Osteoblast (primary cell): ENCODE data around the gene CAMTA1. TPM values are rescaled to one million over a fixed set of nuclear protein-coding genes. Genes with fewer than 3 reads are reported as not detected.

Experiments
- DNase-seq: peaks from one replicate; pipeline ENCODE4 v3.0.0; 2011; ENCODE audit warnings: low spot score, mixed read lengths; ENCODE audit not compliant: insufficient read length; ENCODE audit errors: missing footprints
- H2AFZ ChIP-seq: 2 replicates; pipeline ENCODE4 v1.6.0; 2011; ENCODE audit warnings: mild to moderate bottlenecking, low read length
- H3K27ac ChIP-seq: 2 replicates; pipeline ENCODE4 v1.5.1; 2011; ENCODE audit warnings: mild to moderate bottlenecking, low read depth, low read length, moderate library complexity
- H3K27me3 ChIP-seq: 2 replicates; pipeline ENCODE4 v1.6.0; 2012; ENCODE audit warnings: mild to moderate bottlenecking, control low read depth, inconsistent platforms, low read length, moderate library complexity; ENCODE audit not compliant: insufficient read depth
- H3K36me3 ChIP-seq: 2 replicates; pipeline ENCODE4 v1.5.1; 2011; ENCODE audit warnings: mild to moderate bottlenecking, low read length, control low read depth, moderate library complexity; ENCODE audit not compliant: insufficient read depth
- H3K4me1 ChIP-seq: 2 replicates; pipeline ENCODE4 v1.5.1; 2011; ENCODE audit warnings: mild to moderate bottlenecking, low read length, control low read depth, moderate library complexity; ENCODE audit not compliant: insufficient read depth
- H3K4me2 ChIP-seq: 2 replicates; pipeline ENCODE4 v1.6.0; 2011; ENCODE audit warnings: mild to moderate bottlenecking, low read length; ENCODE audit not compliant: insufficient read depth
- H3K4me3 ChIP-seq: fragments of 200-600 bp; sonication (generic); 3 replicates; pipeline ENCODE4 v1.5.1; 2012; ENCODE audit warnings: mild to moderate bottlenecking, low read length, inconsistent platforms; ENCODE audit not compliant: insufficient read depth
- H3K79me2 ChIP-seq: 2 replicates; pipeline ENCODE4 v1.6.0; 2012; ENCODE audit warnings: mild to moderate bottlenecking, low read length, control low read depth, inconsistent platforms; ENCODE audit not compliant: insufficient read depth
- H3K9me3 ChIP-seq: 2 replicates; pipeline ENCODE4 v1.5.1; 2011; ENCODE audit warnings: low read depth, low read length, control low read depth
- H4K20me1 ChIP-seq: 2 replicates; pipeline ENCODE4 v1.6.0; 2012; ENCODE audit warnings: mild to moderate bottlenecking, low read length, control low read depth; ENCODE audit not compliant: insufficient read depth
- CTCF ChIP-seq: IDR thresholded peaks from 2 replicates; pipeline ENCODE4 v1.5.1; 2011; ENCODE audit warnings: mild to moderate bottlenecking, low read depth, low read length, moderate library complexity; ENCODE audit errors: extremely low read depth
- total RNA-seq: library from RNA; depleted of rRNA; stranded (reverse); fragments of >200 nt; gene quantifications from 2 replicates; pipeline ENCODE4 v1.2.3, GENCODE V29; 2012

CAMTA1 gene
- total RNA-seq, 1 donor = 47.4 TPM

GRCh38 chr1:7247158-7247557 lies 461.9 kb downstream of the CAMTA1 start:
- Histone ChIP-seq H3K4me3 (no peak overlapping the region), H3K79me2 (no peaks in the 10 kb centered on the region), H4K20me1 (no peaks in the 10 kb centered on the region), H3K4me1 (no peaks in the 10 kb centered on the region), H3K9me3 (no peaks in the 10 kb centered on the region), H2AFZ (no peak overlapping the region), H3K4me2 (no peak overlapping the region), H3K27me3 (no peaks in the 10 kb centered on the region), H3K27ac (no peak overlapping the region), H3K36me3 (no peaks in the 10 kb centered on the region)
- DNase-seq = peak; percentile 53
- no peak for TF ChIP-seq CTCF

GRCh38 chr1:7247791-7248548 lies 462.7 kb downstream of the CAMTA1 start:
- H3K36me3 ChIP-seq = no peaks in the 10 kb centered on the region
- no peaks in the 10 kb centered on the region for H3K79me2 ChIP-seq
- no peak for TF ChIP-seq CTCF
- H3K27me3 ChIP-seq = no peaks in the 10 kb centered on the region
- H3K4me3 ChIP-seq = no peak overlapping the region
- no peaks in the 10 kb centered on the region for H3K9me3 ChIP-seq
- no peaks in the 10 kb centered on the region for H4K20me1 ChIP-seq
- H3K27ac ChIP-seq = no peak overlapping the region
- peaks cover 6% of the 10 kb centered on the region for H3K4me1 ChIP-seq
- no peak overlapping the region for H3K4me2 ChIP-seq
- H2AFZ ChIP-seq = no peak overlapping the region
- peak; percentile 41 for DNase-seq

GRCh38 chr1:7248549-7249199 lies 463.4 kb downstream of the CAMTA1 start:
- no peak overlapping the region for H3K4me3 ChIP-seq
- H4K20me1 ChIP-seq = no peaks in the 10 kb centered on the region
- no peak for TF ChIP-seq CTCF
- no peaks in the 10 kb centered on the region for H3K36me3 ChIP-seq
- no peak overlapping the region for H2AFZ ChIP-seq
- H3K9me3 ChIP-seq = no peaks in the 10 kb centered on the region
- H3K27ac ChIP-seq = no peak overlapping the region
- H3K27me3 ChIP-seq = no peaks in the 10 kb centered on the region
- no peak for DNase-seq
- no peaks in the 10 kb centered on the region for H3K79me2 ChIP-seq
- peaks cover 11% of the 10 kb centered on the region for H3K4me1 ChIP-seq
- H3K4me2 ChIP-seq = no peak overlapping the region

GRCh38 chr1:7249516-7249915 lies 464.3 kb downstream of the CAMTA1 start:
- H3K4me3 ChIP-seq = no peak overlapping the region
- H3K9me3 ChIP-seq = no peaks in the 10 kb centered on the region
- no peak for DNase-seq
- no peaks in the 10 kb centered on the region for H3K27me3 ChIP-seq
- H3K27ac ChIP-seq = no peak overlapping the region
- H3K79me2 ChIP-seq = no peaks in the 10 kb centered on the region
- no peaks in the 10 kb centered on the region for H3K36me3 ChIP-seq
- H3K4me2 ChIP-seq = no peak overlapping the region
- H4K20me1 ChIP-seq = no peaks in the 10 kb centered on the region
- H2AFZ ChIP-seq = no peak overlapping the region
- TF ChIP-seq CTCF = no peak
- H3K4me1 ChIP-seq = peaks cover 11% of the 10 kb centered on the region
